ENCODE data around the gene LCN10.

The LCN10 gene

DNA sequence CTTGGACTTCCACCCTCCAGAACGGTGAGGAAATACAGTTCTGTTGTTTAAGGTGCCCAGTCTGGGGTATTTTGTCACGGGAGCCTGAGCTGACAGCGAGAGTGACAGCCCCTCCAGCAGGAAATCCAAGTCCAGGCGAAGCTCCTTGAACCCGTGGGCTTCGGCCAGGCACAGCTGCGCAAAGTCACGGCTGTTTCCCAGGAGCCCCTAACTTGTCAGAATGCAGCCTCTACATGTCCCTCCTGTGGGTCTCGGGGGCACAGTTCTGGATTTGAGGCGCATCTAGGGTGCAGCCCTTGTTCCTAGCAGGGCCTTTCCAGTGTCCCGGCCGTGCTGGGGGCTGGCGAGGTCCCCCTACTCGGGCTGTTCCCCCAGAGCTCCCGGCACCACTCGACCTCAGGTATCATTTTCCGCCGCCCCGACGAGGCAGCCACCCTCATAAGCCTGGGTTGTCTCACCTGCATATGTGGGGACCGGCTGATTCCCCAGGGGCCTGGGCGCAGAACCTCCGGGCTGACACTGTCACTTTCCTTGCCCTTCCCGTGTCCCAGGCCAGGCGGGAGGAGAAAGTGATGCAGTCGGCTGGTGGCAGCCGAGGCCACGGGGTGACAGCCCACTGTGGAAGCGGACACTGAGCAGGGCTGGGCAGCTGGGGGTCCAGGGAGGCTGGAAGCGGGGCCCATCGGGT lies 10.8 kb upstream of the LCN10 start:
- no peak for DNase-seq

GRCh38 chr9:136751814-136752213 lies 9.1 kb upstream of the LCN10 start:
- DNase-seq, result no peak

DNA sequence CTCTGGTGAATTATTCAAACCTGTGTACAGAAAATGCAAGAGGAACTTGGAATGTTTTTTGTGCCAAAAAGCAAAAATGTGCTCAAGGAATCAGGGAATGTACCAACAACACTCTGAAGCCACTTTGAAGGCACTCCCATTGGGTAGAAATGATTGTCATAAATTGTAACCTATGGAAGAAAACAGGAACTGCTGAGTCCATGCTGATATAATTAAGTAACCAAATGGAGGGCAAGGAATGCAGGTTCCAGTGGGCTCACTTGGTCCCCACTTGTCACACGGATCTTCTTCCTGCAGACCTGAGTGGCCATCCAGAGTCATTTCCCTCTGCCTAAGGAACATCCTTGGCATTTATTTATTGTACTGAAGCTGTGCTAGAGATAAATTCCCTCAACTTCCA lies 8.5 kb upstream of the LCN10 start:
- DNase-seq, result no peak

DNA sequence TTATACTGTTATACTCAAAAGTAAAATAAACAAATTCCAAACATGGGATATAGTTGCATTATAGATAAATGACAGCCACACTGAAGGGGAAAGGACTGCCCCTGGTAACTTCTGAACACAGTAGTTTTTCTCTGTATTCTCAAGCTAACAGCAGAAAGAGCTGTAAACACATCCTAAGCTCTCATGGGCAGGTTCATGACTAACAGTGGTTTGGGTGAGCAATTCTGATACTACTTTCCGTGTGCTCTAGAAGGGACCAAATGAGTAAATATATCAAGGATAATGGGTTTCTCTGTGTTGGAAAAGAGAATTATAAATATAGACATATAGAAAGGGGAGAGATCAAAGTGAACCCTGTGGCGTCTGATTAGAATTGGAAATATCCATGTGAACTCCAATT lies 7.8 kb upstream of the LCN10 start:
- no peak for DNase-seq

DNA sequence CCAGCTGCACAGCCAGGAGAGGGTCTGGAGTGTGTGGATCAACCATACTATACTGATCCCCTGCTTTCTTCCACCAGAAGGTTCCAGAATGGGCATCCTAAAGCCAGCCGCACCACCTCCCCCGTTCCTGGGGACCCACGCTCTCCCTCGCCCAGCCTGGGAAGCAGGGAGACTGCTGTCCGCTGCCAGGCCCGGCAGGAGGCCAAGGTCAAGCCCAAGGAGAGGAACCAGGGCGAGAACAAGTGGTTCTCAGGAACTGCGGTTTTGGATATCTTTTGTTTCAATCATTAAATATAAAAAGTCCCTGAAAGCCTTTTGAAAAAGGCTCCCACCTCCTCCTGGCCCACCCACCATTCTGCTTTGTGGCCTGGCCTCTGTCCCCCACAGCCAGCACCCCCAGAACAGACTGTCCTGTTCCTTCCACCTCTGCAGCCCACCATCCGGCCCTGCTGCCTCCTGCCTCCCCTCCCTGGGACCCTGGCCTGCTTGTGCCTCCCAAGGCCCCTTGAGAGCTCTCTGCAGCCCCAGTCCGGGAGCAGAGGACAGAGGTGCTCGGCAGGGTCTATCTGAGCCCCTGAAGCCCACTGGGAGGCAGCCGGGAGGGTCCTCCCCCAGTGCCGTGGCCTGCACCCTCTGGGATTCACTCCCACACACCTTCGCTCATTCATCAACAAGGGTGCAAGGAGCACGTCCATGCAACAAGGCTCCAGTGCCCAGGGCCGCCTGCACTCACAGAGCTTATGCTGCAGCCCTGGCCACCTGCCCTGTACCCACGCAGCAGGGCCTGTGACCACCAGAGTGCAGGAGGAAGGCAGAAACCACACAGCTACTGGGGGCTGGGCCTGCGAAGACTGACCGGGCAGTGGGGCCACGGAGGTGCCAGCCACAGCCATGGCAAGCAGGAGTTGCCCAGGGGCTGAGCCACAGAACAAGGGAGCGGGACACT lies 6.2 kb upstream of the LCN10 start:
- no peak for DNase-seq

- no peak for DNase-seq
Measured at GRCh38 chr9:136748201-136748600, 5.5 kb upstream of the LCN10 start, which contains the start of gene LCN6. Gene LCN6, minus strand, starts transcription at chr9:136748525. Its CDS starts 42 bp downstream, at chr9:136748483.

GRCh38 chr9:136747161-136748060 lies 4.7 kb upstream of the LCN10 start:
- DNase-seq, result no peak

DNA sequence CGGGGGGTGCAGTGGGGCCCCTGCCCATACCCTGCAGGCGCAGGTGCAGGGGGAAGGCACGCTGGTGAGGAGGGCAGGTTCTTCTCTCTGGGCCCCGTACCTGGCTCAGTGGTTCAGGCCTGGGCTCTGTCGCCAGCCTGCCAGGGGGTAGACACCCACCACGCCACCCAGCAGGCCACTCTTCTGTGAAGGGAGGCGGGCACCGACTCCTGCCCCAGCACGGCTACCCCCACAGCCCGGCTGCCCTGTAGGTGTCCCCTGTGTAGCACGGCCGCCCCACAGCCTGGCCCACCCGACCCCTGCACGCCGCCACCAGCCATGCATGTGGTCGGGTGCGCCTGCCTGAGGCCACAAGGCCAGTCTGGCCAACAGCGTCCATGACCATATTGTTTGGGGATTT lies 3.9 kb upstream of the LCN10 start:
- DNase-seq, result no peak

DNA sequence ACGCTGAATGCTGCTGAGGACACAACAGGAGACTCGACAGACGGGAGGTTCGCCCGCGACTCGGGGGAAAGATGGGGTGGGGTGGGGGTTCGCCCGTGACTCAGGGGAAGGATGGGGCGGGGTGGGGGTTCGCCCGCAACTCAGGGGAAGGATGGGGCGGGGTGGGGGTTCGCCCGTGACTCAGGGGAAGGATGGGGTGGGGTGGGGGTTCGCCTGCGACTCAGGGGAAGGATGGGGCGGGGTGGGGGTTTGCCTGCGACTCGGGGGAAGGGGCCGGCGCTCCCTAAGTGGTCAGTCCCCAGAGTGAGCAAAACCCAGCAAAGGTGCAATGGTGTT lies 3.4 kb upstream of the LCN10 start:
- DNase-seq, result no peak

DNA sequence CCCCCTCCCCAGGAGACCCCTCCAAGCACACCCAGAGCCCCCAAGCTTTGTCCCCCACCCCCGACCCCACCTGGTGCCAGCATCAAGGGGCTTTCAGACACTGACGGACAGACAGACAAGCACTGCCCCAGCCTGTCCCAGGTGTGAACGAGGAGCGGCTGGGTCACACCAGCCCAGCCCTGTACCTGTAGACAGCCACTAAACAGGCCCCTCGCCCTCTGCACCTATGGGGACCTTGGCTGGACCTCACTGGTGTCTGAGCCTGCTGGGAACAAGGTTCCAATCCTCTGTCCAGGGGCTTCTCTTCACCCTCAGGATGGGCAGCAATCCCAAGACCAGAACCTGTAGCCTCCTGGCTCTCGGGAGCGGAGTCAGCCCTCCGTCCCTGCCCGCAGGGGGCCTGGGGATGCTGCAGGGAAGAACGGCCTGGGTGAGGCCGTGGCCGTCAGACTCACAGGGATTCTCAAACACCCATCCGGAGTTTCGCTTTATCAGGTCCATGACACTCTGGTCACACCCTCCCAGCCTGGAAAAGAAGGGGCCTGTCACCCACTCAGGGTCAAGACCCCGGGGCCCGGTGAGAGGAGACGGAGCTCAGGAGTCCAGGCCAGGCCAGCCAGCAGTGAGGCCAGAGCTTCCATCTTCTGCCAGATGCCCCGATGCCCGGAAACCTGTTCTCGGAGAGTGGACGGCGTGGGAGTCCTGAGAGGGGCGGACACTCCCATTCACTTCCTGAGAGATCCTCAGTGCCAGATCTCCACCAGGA lies 2.8 kb upstream of the LCN10 start:
- DNase-seq, result no peak

DNA sequence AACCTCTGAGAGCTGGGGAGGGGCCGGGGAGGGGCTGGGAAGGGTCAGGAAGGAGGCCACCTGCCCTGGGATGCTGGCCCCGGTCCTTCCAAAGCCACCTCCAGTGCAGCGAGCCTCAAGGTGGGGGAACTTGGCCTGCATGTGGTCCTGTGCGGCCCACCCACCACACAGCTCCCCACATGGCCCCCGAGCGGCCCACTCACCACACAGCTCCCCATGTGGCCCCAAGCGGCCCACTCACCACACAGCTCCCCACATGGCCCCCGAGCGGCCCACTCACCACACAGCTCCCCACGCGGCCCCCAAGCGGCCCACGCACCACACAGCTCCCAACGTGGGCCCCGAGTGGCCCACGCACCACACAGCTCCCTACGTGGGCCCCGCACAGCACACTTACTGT lies 2.0 kb upstream of the LCN10 start:
- DNase-seq, result no peak

- no peak for DNase-seq
Measured at GRCh38 chr9:136743639-136744211, 985 bp upstream of the LCN10 start.

- DNase-seq, result no peak
Measured at GRCh38 chr9:136741883-136742571, 713 bp downstream of the LCN10 start.

DNA sequence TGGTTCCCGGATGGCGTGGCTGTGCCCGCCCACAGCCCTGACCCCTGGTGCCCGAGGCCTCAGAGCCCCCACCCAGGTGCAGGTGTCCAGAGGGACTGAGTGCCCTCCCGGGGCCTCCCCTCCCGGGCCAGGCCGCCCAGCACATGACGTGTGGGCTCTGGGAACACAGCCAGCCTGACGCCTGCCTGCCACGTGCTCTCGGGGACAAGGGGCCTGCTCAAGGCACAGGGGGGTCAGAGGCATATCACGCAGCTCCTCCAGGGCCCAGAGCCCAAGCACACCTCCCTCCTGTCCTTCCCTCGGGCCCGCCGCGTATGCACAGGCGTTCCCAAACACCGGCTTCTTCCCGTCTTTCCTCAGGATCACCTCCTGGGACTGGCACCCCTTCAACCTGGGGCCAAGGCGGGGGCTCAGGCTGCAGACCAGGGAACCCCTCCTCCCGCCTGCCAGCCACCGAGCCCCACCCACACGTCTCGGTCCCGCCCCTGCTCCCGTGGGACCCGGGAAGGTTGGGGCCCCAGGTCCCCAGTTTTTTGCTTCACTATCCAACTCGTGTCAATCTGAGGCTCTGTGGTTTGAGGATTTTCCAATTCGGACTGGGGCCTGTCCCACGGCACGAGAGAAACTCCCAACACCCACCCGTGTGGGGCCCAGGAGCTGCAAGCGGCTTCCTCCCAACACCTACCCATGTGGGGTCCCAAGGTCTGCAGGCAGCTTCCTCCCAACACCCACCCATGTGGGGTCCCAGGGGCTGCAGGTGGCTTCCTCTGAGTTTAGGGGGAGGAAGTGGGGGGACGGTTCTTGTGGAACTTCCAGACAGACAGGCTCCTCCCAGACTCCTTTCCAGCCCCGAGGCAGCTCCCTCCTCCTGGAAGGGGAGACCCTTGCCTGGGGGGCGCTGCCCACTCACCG lies 1.5 kb downstream of the LCN10 start:
- no peak for DNase-seq

GRCh38 chr9:136740491-136740890 lies 2.2 kb downstream of the LCN10 start:
- no peak for DNase-seq

GRCh38 chr9:136740069-136740468 lies 2.7 kb downstream of the LCN10 start:
- no peak for DNase-seq

- DNase-seq, result no peak
Measured at GRCh38 chr9:136739509-136739908, 3.2 kb downstream of the LCN10 start.

DNA sequence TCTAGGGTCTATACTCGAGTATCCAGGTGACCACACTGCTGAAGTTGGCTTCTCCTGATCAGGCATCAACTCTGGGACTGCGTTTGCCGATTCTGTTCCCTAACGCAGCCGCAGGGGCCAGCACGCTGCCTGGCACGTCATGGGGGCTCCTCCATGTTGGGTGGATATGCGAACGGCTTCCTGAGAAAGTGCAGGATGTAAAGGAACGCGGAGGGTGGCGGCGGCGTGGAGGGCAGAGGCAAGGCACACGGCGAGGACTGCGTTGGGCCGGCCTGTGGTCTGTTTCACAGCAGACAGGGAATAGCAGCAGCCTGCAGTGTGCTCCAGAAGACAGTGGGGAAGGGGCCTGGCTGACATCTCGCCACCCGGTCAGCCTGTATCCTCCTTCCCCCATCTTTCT lies 3.8 kb downstream of the LCN10 start:
- DNase-seq, result no peak

GRCh38 chr9:136735812-136736480 lies 6.8 kb downstream of the LCN10 start:
- DNase-seq, result no peak

All from NCI-H2227 treated with DMSO at 0.1 percent for 48 hours (cell line).